ENCODE results near the gene RHBG.

GRCh38 chr1:156421062-156421938 lies 52.3 kb downstream of the RHBG start:
- TF ChIP-seq POLR2A (IDR thresholded peaks at IDR 0.05) (peak in 1 of 2 donors; percentile 46), CTCF (IDR thresholded peaks at IDR 0.05) (no peak)
